ENCODE measurements around the gene NCK2.

The NCK2 gene

GRCh38 chr2:105794926-105795574, 50.3 kb downstream of the NCK2 start:
- H3K4me3 ChIP-seq (ENCODE audit: insufficient read length, low read depth) = no peak overlapping the region
- H3K9ac ChIP-seq (ENCODE audit: insufficient read length, low read depth) = no peak overlapping the region
- TF ChIP-seq SUZ12 (IDR thresholded peaks at IDR 0.05; ENCODE audit: extremely low read depth, insufficient read depth, insufficient read length) (no peak), ZNF274 (IDR thresholded peaks at IDR 0.05; ENCODE audit: low read depth, low read length) (no peak), YY1 (IDR thresholded peaks at IDR 0.05; ENCODE audit: insufficient read depth, insufficient read length) (no peak)
- no peaks in the 10 kb centered on the region for H3K27me3 ChIP-seq (ENCODE audit: insufficient read depth, insufficient read length)
- H3K36me3 ChIP-seq (ENCODE audit: insufficient read depth, insufficient read length, low read length) = peaks cover 4% of the 10 kb centered on the region
- DNase-seq (ENCODE audit: low read depth, low spot score) = no peak
- no peaks in the 10 kb centered on the region for H3K9me3 ChIP-seq (ENCODE audit: insufficient read depth, low read length)
- peaks cover 5% of the 10 kb centered on the region for H3K4me1 ChIP-seq (ENCODE audit: insufficient read depth, insufficient read length)

- TF ChIP-seq YY1 (IDR thresholded peaks at IDR 0.05; ENCODE audit: insufficient read depth, insufficient read length) (no peak), ZNF274 (IDR thresholded peaks at IDR 0.05; ENCODE audit: low read depth, low read length) (no peak), SUZ12 (IDR thresholded peaks at IDR 0.05; ENCODE audit: extremely low read depth, insufficient read depth, insufficient read length) (no peak)
- Histone ChIP-seq H3K4me1 (ENCODE audit: insufficient read depth, insufficient read length) (peaks cover 5% of the 10 kb centered on the region), H3K9me3 (ENCODE audit: insufficient read depth, low read length) (no peaks in the 10 kb centered on the region), H3K9ac (ENCODE audit: insufficient read length, low read depth) (no peak overlapping the region), H3K36me3 (ENCODE audit: insufficient read depth, insufficient read length, low read length) (peaks cover 3% of the 10 kb centered on the region), H3K4me3 (ENCODE audit: insufficient read length, low read depth) (no peak overlapping the region), H3K27me3 (ENCODE audit: insufficient read depth, insufficient read length) (no peaks in the 10 kb centered on the region)
- DNase-seq (ENCODE audit: low read depth, low spot score) = no peak
Measured at GRCh38 chr2:105795575-105795934, 50.8 kb downstream of the NCK2 start.

GRCh38 chr2:105796131-105796638, 51.5 kb downstream of the NCK2 start:
- no peak overlapping the region for H3K9ac ChIP-seq (ENCODE audit: insufficient read length, low read depth)
- no peak for TF ChIP-seq YY1 (IDR thresholded peaks at IDR 0.05; ENCODE audit: insufficient read depth, insufficient read length)
- no peak for TF ChIP-seq SUZ12 (IDR thresholded peaks at IDR 0.05; ENCODE audit: extremely low read depth, insufficient read depth, insufficient read length)
- TF ChIP-seq ZNF274 (IDR thresholded peaks at IDR 0.05; ENCODE audit: low read depth, low read length) = no peak
- H3K4me1 ChIP-seq (ENCODE audit: insufficient read depth, insufficient read length) = peaks cover 5% of the 10 kb centered on the region
- H3K36me3 ChIP-seq (ENCODE audit: insufficient read depth, insufficient read length, low read length) = peaks cover 4% of the 10 kb centered on the region
- H3K27me3 ChIP-seq (ENCODE audit: insufficient read depth, insufficient read length) = no peaks in the 10 kb centered on the region
- no peak for DNase-seq (ENCODE audit: low read depth, low spot score)
- no peaks in the 10 kb centered on the region for H3K9me3 ChIP-seq (ENCODE audit: insufficient read depth, low read length)
- no peak overlapping the region for H3K4me3 ChIP-seq (ENCODE audit: insufficient read length, low read depth)

GRCh38 chr2:105796791-105797190, 52.1 kb downstream of the NCK2 start:
- H3K4me1 ChIP-seq (ENCODE audit: insufficient read depth, insufficient read length) = peaks cover 5% of the 10 kb centered on the region
- TF ChIP-seq ZNF274 (IDR thresholded peaks at IDR 0.05; ENCODE audit: low read depth, low read length) (no peak), SUZ12 (IDR thresholded peaks at IDR 0.05; ENCODE audit: extremely low read depth, insufficient read depth, insufficient read length) (no peak), YY1 (IDR thresholded peaks at IDR 0.05; ENCODE audit: insufficient read depth, insufficient read length) (no peak)

GRCh38 chr2:105797298-105797819, 52.6 kb downstream of the NCK2 start:
- peaks cover 11% of the 10 kb centered on the region for H3K36me3 ChIP-seq (ENCODE audit: insufficient read depth, insufficient read length, low read length)
- H3K9me3 ChIP-seq (ENCODE audit: insufficient read depth, low read length) = no peaks in the 10 kb centered on the region
- no peak overlapping the region for H3K9ac ChIP-seq (ENCODE audit: insufficient read length, low read depth)
- H3K27me3 ChIP-seq (ENCODE audit: insufficient read depth, insufficient read length) = no peaks in the 10 kb centered on the region
- TF ChIP-seq SUZ12 (IDR thresholded peaks at IDR 0.05; ENCODE audit: extremely low read depth, insufficient read depth, insufficient read length) (no peak), ZNF274 (IDR thresholded peaks at IDR 0.05; ENCODE audit: low read depth, low read length) (no peak), YY1 (IDR thresholded peaks at IDR 0.05; ENCODE audit: insufficient read depth, insufficient read length) (no peak)
- H3K4me1 ChIP-seq (ENCODE audit: insufficient read depth, insufficient read length) = peaks cover 8% of the 10 kb centered on the region
- H3K4me3 ChIP-seq (ENCODE audit: insufficient read length, low read depth) = no peak overlapping the region
- DNase-seq (ENCODE audit: low read depth, low spot score) = no peak

More at GRCh38 chr2:105796791-105797190, 52.1 kb downstream of the NCK2 start:
- no peak for DNase-seq (ENCODE audit: low read depth, low spot score)
- H3K4me3 ChIP-seq (ENCODE audit: insufficient read length, low read depth) = no peak overlapping the region
- H3K9ac ChIP-seq (ENCODE audit: insufficient read length, low read depth) = no peak overlapping the region
- no peaks in the 10 kb centered on the region for H3K27me3 ChIP-seq (ENCODE audit: insufficient read depth, insufficient read length)
- peaks cover 6% of the 10 kb centered on the region for H3K36me3 ChIP-seq (ENCODE audit: insufficient read depth, insufficient read length, low read length)
- no peaks in the 10 kb centered on the region for H3K9me3 ChIP-seq (ENCODE audit: insufficient read depth, low read length)

GRCh38 chr2:105798595-105798994, 53.9 kb downstream of the NCK2 start:
- DNase-seq (ENCODE audit: low read depth, low spot score) = no peak
- TF ChIP-seq ZNF274 (IDR thresholded peaks at IDR 0.05; ENCODE audit: low read depth, low read length) (no peak), YY1 (IDR thresholded peaks at IDR 0.05; ENCODE audit: insufficient read depth, insufficient read length) (no peak), SUZ12 (IDR thresholded peaks at IDR 0.05; ENCODE audit: extremely low read depth, insufficient read depth, insufficient read length) (no peak)
- H3K4me3 ChIP-seq (ENCODE audit: insufficient read length, low read depth) = no peak overlapping the region
- H3K4me1 ChIP-seq (ENCODE audit: insufficient read depth, insufficient read length) = peaks cover 8% of the 10 kb centered on the region
- no peaks in the 10 kb centered on the region for H3K9me3 ChIP-seq (ENCODE audit: insufficient read depth, low read length)
- H3K36me3 ChIP-seq (ENCODE audit: insufficient read depth, insufficient read length, low read length) = peaks cover 11% of the 10 kb centered on the region
- H3K9ac ChIP-seq (ENCODE audit: insufficient read length, low read depth) = no peak overlapping the region
- H3K27me3 ChIP-seq (ENCODE audit: insufficient read depth, insufficient read length) = no peaks in the 10 kb centered on the region

- Histone ChIP-seq H3K4me1 (ENCODE audit: insufficient read depth, insufficient read length) (peaks cover 8% of the 10 kb centered on the region), H3K9me3 (ENCODE audit: insufficient read depth, low read length) (no peaks in the 10 kb centered on the region), H3K27me3 (ENCODE audit: insufficient read depth, insufficient read length) (no peaks in the 10 kb centered on the region), H3K4me3 (ENCODE audit: insufficient read length, low read depth) (no peak overlapping the region), H3K36me3 (ENCODE audit: insufficient read depth, insufficient read length, low read length) (peaks cover 11% of the 10 kb centered on the region), H3K9ac (ENCODE audit: insufficient read length, low read depth) (no peak overlapping the region)
- TF ChIP-seq ZNF274 (IDR thresholded peaks at IDR 0.05; ENCODE audit: low read depth, low read length) = no peak
- TF ChIP-seq SUZ12 (IDR thresholded peaks at IDR 0.05; ENCODE audit: extremely low read depth, insufficient read depth, insufficient read length) = no peak
- TF ChIP-seq YY1 (IDR thresholded peaks at IDR 0.05; ENCODE audit: insufficient read depth, insufficient read length) = no peak
- DNase-seq (ENCODE audit: low read depth, low spot score) = no peak
Measured at GRCh38 chr2:105800036-105800713, 55.5 kb downstream of the NCK2 start.
